ENCODE data around the gene TMTC1.

DNA sequence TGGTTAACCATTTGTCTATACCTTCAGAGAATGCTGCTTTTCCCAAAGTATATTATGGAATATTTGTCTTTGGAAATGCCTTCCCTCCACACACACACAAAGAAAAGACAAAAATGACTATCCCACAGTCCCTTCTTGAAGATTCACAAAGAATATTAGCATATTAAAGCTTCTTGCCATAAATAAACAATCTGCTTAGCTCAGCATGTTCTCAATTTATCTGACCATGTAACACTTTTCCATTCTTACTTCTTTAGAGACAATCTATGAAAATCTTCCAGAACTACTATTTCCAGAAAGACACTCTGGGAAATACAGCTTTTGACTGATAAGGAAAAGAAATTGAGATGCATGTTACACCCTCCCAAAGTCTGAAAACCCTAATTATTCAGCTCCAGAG, 227.4 kb downstream of the TMTC1 start:
- TF ChIP-seq POLR2A (IDR thresholded peaks at IDR 0.05) = no peak
- TF ChIP-seq, protein P1, sequence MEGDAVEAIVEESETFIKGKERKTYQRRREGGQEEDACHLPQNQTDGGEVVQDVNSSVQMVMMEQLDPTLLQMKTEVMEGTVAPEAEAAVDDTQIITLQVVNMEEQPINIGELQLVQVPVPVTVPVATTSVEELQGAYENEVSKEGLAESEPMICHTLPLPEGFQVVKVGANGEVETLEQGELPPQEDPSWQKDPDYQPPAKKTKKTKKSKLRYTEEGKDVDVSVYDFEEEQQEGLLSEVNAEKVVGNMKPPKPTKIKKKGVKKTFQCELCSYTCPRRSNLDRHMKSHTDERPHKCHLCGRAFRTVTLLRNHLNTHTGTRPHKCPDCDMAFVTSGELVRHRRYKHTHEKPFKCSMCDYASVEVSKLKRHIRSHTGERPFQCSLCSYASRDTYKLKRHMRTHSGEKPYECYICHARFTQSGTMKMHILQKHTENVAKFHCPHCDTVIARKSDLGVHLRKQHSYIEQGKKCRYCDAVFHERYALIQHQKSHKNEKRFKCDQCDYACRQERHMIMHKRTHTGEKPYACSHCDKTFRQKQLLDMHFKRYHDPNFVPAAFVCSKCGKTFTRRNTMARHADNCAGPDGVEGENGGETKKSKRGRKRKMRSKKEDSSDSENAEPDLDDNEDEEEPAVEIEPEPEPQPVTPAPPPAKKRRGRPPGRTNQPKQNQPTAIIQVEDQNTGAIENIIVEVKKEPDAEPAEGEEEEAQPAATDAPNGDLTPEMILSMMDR (IDR thresholded peaks at IDR 0.05) = no peak

Measured in body of pancreas (tissue), 4 donors.